ENCODE results near the gene ADI1.
A peak's percentile ranks its signal among the peaks of the same experiment; 100 is the strongest.

ADI1 gene

GRCh38 chr2:3519255-3520205 lies at the start of gene ADI1:
Gene ADI1 (minus strand): TSS chr2:3519531. CDS start chr2:3519487, 44 bp downstream.
- peak; percentile 88 for DNase-seq (ENCODE audit: low spot score)

GRCh38 chr2:3566806-3567205 lies 47.5 kb upstream of the ADI1 start:
- no peak for DNase-seq (ENCODE audit: low spot score)

- no peak for DNase-seq (ENCODE audit: low spot score)
Observed at GRCh38 chr2:3565117-3565516, 45.8 kb upstream of the ADI1 start.

- DNase-seq (ENCODE audit: low spot score): no peak
Observed at GRCh38 chr2:3563521-3563976, 44.2 kb upstream of the ADI1 start.

GRCh38 chr2:3558205-3559014 lies 39.1 kb upstream of the ADI1 start, which contains the start of gene RNASEH1:
Gene RNASEH1 (minus strand): TSS chr2:3558333. CDS start chr2:3558260, 73 bp downstream.
- DNase-seq (ENCODE audit: low spot score): peak; percentile 100

- DNase-seq (ENCODE audit: low spot score): no peak
Observed at GRCh38 chr2:3557639-3558204, 38.4 kb upstream of the ADI1 start.

- DNase-seq (ENCODE audit: low spot score): no peak
Observed at GRCh38 chr2:3553946-3554345, 34.6 kb upstream of the ADI1 start.

- DNase-seq (ENCODE audit: low spot score): no peak
Observed at GRCh38 chr2:3547915-3548314, 28.6 kb upstream of the ADI1 start.

- DNase-seq (ENCODE audit: low spot score): no peak
Observed at GRCh38 chr2:3545788-3546478, 26.6 kb upstream of the ADI1 start.

GRCh38 chr2:3543023-3543683 lies 23.8 kb upstream of the ADI1 start:
- no peak for DNase-seq (ENCODE audit: low spot score)

- no peak for DNase-seq (ENCODE audit: low spot score)
Observed at GRCh38 chr2:3542107-3542506, 22.8 kb upstream of the ADI1 start.

GRCh38 chr2:3539836-3540235 lies 20.5 kb upstream of the ADI1 start:
- DNase-seq (ENCODE audit: low spot score): no peak

GRCh38 chr2:3536682-3537632 lies 17.6 kb upstream of the ADI1 start:
- DNase-seq (ENCODE audit: low spot score): peak; percentile 80

GRCh38 chr2:3535794-3536681 lies 16.7 kb upstream of the ADI1 start:
- DNase-seq (ENCODE audit: low spot score): no peak

- no peak for DNase-seq (ENCODE audit: low spot score)
Observed at GRCh38 chr2:3535467-3535793, 16.1 kb upstream of the ADI1 start.

GRCh38 chr2:3534251-3534814 lies 15.0 kb upstream of the ADI1 start:
- no peak for DNase-seq (ENCODE audit: low spot score)

- DNase-seq (ENCODE audit: low spot score): no peak
Observed at GRCh38 chr2:3533836-3534235, 14.5 kb upstream of the ADI1 start.

- DNase-seq (ENCODE audit: low spot score): no peak
Observed at GRCh38 chr2:3532941-3533340, 13.6 kb upstream of the ADI1 start.

All from iPS-NIHi11 (cell line).